Natural killer cell (primary cell): ENCODE results near the gene ZEB2. TPM values are rescaled to one million over a fixed set of nuclear protein-coding genes. Genes with fewer than 3 reads are reported as not detected.

Experiments
- ATAC-seq, 3 donors: fragments of 150-1000 bp in 2 of 3; fragments of 200-7000 bp in 1 of 3; cut with Tn5 transposase; 1 replicate in 1 of 3; 2 replicates in 2 of 3; pipeline ENCODE4 v1.10.0; 2021; ENCODE audit warnings: mild to moderate bottlenecking in 2 of 3, moderate library complexity in 2 of 3
- DNase-seq, 2 donors: peaks; one replicate each; pipeline versions ENCODE4 v3.0.0 to v3.0.0-alpha.2; 2013 to 2021; ENCODE audit warnings: mixed read lengths in 1 of 2
- H3K27ac ChIP-seq: one replicate; pipeline ENCODE4 v1.5.1; 2013; ENCODE audit warnings: mild to moderate bottlenecking, low read length
- H3K27me3 ChIP-seq: one replicate; pipeline ENCODE4 v1.6.1; 2013; ENCODE audit warnings: low read length; ENCODE audit not compliant: control insufficient read depth, insufficient read depth
- H3K36me3 ChIP-seq: one replicate; pipeline ENCODE4 v1.6.1; 2013; ENCODE audit warnings: low read length; ENCODE audit not compliant: control insufficient read depth, insufficient read depth
- H3K4me1 ChIP-seq: one replicate; pipeline ENCODE4 v1.6.1; 2013; ENCODE audit warnings: low read length; ENCODE audit not compliant: control insufficient read depth, insufficient read depth
- H3K4me3 ChIP-seq: one replicate; pipeline ENCODE4 v1.5.1; 2013; ENCODE audit warnings: low read length
- H3K9me3 ChIP-seq: one replicate; pipeline ENCODE4 v1.6.1; 2013; ENCODE audit warnings: low read length; ENCODE audit not compliant: control insufficient read depth, insufficient read depth
- H3K27ac Mint-ChIP-seq, 2 donors: one replicate each; pipeline ENCODE4 v1.8.0; 2022; ENCODE audit warnings: mild to moderate bottlenecking in 2 of 2, mixed read lengths in 2 of 2, moderate library complexity in 1 of 2
- H3K27me3 Mint-ChIP-seq, 2 donors: one replicate each; pipeline ENCODE4 v1.8.0; 2022; ENCODE audit warnings: low read depth in 2 of 2, mixed read lengths in 2 of 2
- H3K36me3 Mint-ChIP-seq: one replicate; pipeline ENCODE4 v1.8.0; 2022; ENCODE audit warnings: mixed read lengths
- H3K4me1 Mint-ChIP-seq, 2 donors: one replicate each; pipeline ENCODE4 v1.8.0; 2022; ENCODE audit warnings: mixed read lengths in 2 of 2
- H3K4me3 Mint-ChIP-seq: one replicate; pipeline ENCODE4 v1.8.0; 2022; ENCODE audit warnings: mild to moderate bottlenecking, moderate library complexity, mixed read lengths
- H3K9me3 Mint-ChIP-seq, 2 donors: one replicate each; pipeline ENCODE4 v1.8.0; 2022; ENCODE audit warnings: mixed read lengths in 2 of 2
- WGBS: methylation state at CpG from one replicate; pipeline ENCODE4 v1.1.7; 2013; ENCODE audit warnings: missing lambda C conversion rate; ENCODE audit not compliant: insufficient coverage; 5-methylcytosine and 5-hydroxymethylcytosine counted together
- intact Hi-C: fragments of 100-400 bp; cut with micrococcal nuclease; formaldehyde crosslinking; loops from one replicate; pipeline ENCODE4 v1.14.2; 2022
- total RNA-seq, 4 donors: library from RNA; stranded (reverse); fragments of 120-200 nt in 1 of 4; gene quantifications; one replicate each; pipeline versions ENCODE4 v1.2.3 to v1.2.4, GENCODE V29; 2013 to 2022
- TF ChIP-seq, protein P1 (sequence below): fragments of 200-600 bp; IDR thresholded peaks from one replicate; pipeline ENCODE4 v1.8.0; 2022; ENCODE audit warnings: antibody characterized with exemption

ZEB2 gene
- total RNA-seq, 3 donors from 2014 or later (not counting 1 experiment from before 2014, with no cell fraction given), result 718 to 1,143 (median 944) TPM

DNA sequence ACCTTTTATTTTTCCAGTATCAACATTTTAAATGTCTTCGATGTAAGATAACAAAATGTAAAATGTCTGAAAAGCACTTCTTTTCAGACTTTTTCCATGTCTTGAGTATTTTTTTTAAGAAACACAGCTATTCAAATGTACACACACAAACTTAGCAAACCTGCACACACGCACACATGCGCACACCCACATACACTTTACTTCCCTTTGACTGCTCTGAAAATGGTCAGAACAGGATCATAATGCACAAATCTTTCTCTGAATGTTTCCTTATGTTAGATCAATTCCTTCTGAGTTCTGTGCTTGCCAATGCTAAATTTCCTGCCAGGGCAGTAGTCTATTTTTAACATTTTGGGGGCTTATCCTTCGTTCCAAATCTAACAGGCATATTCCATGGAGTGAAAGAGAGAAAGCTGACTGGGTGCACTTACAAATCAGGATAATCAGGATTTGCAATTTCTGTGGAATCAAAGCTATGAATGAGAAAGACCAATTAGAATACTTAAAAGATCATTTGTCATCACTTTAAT lies 136.3 kb downstream of the ZEB2 start:
- Mint-ChIP-seq H3K27ac (peak overlapping the region; percentile 61 to 87), H3K27me3 (no peaks in the 10 kb centered on the region), H3K4me1 (peaks cover 58 to 61% of the 10 kb centered on the region in 2 donors), H3K36me3 (no peaks in the 10 kb centered on the region), H3K4me3 (peak overlapping the region; percentile 36), H3K9me3 (no peaks in the 10 kb centered on the region)
- H3K27me3 ChIP-seq, result no peaks in the 10 kb centered on the region
- peaks cover 10% of the 10 kb centered on the region for H3K4me1 ChIP-seq
- intact Hi-C loops, result loop anchor here (2.0 to 5.0 kb wide), 2 partner anchors 59 to 124 kb away; no protein-coding TSS in a partner anchor
- DNase-seq (no peak), ATAC-seq (no peak)
- H3K27ac ChIP-seq, result no peak overlapping the region
- H3K36me3 ChIP-seq, result peaks cover 15% of the 10 kb centered on the region
- 88% methylated on average over 4 of the region's 4 CpGs for WGBS
- TF ChIP-seq, protein P1, sequence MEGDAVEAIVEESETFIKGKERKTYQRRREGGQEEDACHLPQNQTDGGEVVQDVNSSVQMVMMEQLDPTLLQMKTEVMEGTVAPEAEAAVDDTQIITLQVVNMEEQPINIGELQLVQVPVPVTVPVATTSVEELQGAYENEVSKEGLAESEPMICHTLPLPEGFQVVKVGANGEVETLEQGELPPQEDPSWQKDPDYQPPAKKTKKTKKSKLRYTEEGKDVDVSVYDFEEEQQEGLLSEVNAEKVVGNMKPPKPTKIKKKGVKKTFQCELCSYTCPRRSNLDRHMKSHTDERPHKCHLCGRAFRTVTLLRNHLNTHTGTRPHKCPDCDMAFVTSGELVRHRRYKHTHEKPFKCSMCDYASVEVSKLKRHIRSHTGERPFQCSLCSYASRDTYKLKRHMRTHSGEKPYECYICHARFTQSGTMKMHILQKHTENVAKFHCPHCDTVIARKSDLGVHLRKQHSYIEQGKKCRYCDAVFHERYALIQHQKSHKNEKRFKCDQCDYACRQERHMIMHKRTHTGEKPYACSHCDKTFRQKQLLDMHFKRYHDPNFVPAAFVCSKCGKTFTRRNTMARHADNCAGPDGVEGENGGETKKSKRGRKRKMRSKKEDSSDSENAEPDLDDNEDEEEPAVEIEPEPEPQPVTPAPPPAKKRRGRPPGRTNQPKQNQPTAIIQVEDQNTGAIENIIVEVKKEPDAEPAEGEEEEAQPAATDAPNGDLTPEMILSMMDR, result no peak
- H3K9me3 ChIP-seq, result no peaks in the 10 kb centered on the region
- H3K4me3 ChIP-seq, result no peak overlapping the region

DNA sequence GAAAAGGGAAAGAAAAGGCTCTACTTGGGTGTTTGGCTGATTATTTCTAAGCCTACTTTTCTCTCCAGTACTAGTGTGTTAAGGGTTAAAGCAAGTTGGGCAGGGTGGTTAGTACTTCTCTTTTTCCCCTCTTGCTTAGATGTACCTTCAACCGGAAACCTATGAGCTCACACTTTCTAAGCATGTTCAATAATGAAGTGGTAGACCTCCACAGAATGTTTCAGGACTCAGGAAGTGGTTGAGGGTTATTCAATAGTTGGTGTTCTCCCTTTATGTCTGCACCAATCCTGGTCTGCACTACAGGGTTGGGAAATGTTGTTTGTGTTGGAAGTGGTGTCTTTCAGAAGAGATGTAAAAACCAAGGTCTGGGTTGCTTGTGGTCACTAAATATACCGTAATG lies 137.1 kb downstream of the ZEB2 start:
- Mint-ChIP-seq H3K4me1 (peaks cover 58 to 65% of the 10 kb centered on the region in 2 donors), H3K9me3 (no peaks in the 10 kb centered on the region), H3K27ac (peak overlapping the region; percentile 61 to 87), H3K4me3 (peak overlapping the region; percentile 36), H3K27me3 (no peaks in the 10 kb centered on the region), H3K36me3 (no peaks in the 10 kb centered on the region)
- no peaks in the 10 kb centered on the region for H3K27me3 ChIP-seq
- TF ChIP-seq, protein P1, result no peak
- no peaks in the 10 kb centered on the region for H3K9me3 ChIP-seq
- H3K4me3 ChIP-seq, result no peak overlapping the region
- H3K4me1 ChIP-seq, result peaks cover 10% of the 10 kb centered on the region
- intact Hi-C loops, result loop anchor here (2.0 to 5.0 kb wide), 2 partner anchors 58 to 124 kb away; no protein-coding TSS in a partner anchor
- DNase-seq (peak in 1 of 2 donors; percentile 76), ATAC-seq (peak; percentile 86 to 96 (median 91))
- H3K36me3 ChIP-seq, result peaks cover 12% of the 10 kb centered on the region
- WGBS, result no CpG with 5 or more reads among the region's 2 CpGs
- peak overlapping the region; percentile 2 for H3K27ac ChIP-seq

DNA sequence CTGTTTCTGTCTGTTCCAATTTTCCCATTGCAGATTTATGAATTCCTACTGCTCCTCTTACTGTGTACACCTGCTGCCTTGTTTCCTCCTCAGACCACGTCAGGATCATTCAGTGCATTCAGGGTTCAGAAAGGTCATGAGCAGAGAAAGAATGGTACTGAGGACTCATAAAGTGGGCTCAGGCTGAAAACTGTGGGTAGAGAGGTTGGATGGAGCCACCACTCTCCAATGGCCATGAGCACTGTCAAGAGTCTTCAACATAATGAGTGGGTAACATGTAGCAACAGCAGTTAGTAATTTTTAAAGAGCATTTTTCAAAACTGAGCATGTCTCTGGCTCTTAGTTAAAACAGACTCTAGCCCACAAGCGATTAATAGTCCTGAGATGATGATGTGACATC lies 138.2 kb downstream of the ZEB2 start:
- Histone ChIP-seq H3K4me3 (no peak overlapping the region), H3K27me3 (no peaks in the 10 kb centered on the region), H3K9me3 (no peaks in the 10 kb centered on the region), H3K27ac (no peak overlapping the region), H3K36me3 (peaks cover 5% of the 10 kb centered on the region), H3K4me1 (peaks cover 10% of the 10 kb centered on the region)
- no peaks in the 10 kb centered on the region for H3K27me3 Mint-ChIP-seq
- DNase-seq (no peak), ATAC-seq (no peak)
- 83% methylated on average over 2 of the region's 2 CpGs for WGBS
- no peaks in the 10 kb centered on the region for H3K9me3 Mint-ChIP-seq
- H3K4me1 Mint-ChIP-seq, result peaks cover 58 to 71% of the 10 kb centered on the region in 2 donors
- intact Hi-C loops, result loop anchor here (2.0 to 5.0 kb wide), 2 partner anchors 57 to 126 kb away; no protein-coding TSS in a partner anchor
- peak overlapping the region; percentile 61 to 87 for H3K27ac Mint-ChIP-seq
- TF ChIP-seq, protein P1, result no peak
- H3K4me3 Mint-ChIP-seq, result peak overlapping the region; percentile 36
- H3K36me3 Mint-ChIP-seq, result no peaks in the 10 kb centered on the region
